Muscle of leg (tissue), 10 donors: ENCODE data around the gene SDCCAG8. TPM values are rescaled to one million over a fixed set of nuclear protein-coding genes. Genes with fewer than 3 reads are reported as not detected.

Experiments used
- DNase-seq: peaks from one replicate; pipeline ENCODE4 v3.0.0; 2013
- H3K27ac ChIP-seq: one replicate; pipeline ENCODE4 v1.5.1; 2013; ENCODE audit warnings: mild to moderate bottlenecking, low read length, control low read depth
- H3K27me3 ChIP-seq: one replicate; pipeline ENCODE4 v1.6.1; 2013; ENCODE audit warnings: low read length; ENCODE audit not compliant: control insufficient read depth, insufficient read depth
- H3K36me3 ChIP-seq: one replicate; pipeline ENCODE4 v1.6.1; 2013; ENCODE audit warnings: low read length; ENCODE audit not compliant: control insufficient read depth, insufficient read depth
- H3K4me1 ChIP-seq: one replicate; pipeline ENCODE4 v1.6.1; 2013; ENCODE audit warnings: low read length; ENCODE audit not compliant: control insufficient read depth, insufficient read depth
- H3K4me3 ChIP-seq: one replicate; pipeline ENCODE4 v1.5.1; 2013; ENCODE audit warnings: low read length, control low read depth
- H3K9me3 ChIP-seq: replicated peaks from 2 replicates; pipeline ENCODE4 v1.6.1; 2013; ENCODE audit warnings: low read depth, low read length; ENCODE audit not compliant: control insufficient read depth
- polyA plus RNA-seq, 8 donors: library from polyadenylated mRNA; unstranded; fragments of 120-200 nt; gene quantifications; one replicate each; pipeline versions ENCODE4 v1.2.1 to v1.2.3, GENCODE V29; 2013; ENCODE audit warnings: inconsistent platforms in 1 of 8, low replicate concordance in 1 of 8; ENCODE audit not compliant: insufficient read length in 8 of 8, insufficient read depth in 1 of 8
- total RNA-seq: library from RNA; stranded (reverse); fragments of 120-200 nt; gene quantifications from one replicate; pipeline ENCODE4 v1.2.4, GENCODE V29; 2013

The SDCCAG8 gene
- total and polyA plus RNA-seq, 9 donors = 19.1 to 29.9 (median 23.0) TPM

DNA sequence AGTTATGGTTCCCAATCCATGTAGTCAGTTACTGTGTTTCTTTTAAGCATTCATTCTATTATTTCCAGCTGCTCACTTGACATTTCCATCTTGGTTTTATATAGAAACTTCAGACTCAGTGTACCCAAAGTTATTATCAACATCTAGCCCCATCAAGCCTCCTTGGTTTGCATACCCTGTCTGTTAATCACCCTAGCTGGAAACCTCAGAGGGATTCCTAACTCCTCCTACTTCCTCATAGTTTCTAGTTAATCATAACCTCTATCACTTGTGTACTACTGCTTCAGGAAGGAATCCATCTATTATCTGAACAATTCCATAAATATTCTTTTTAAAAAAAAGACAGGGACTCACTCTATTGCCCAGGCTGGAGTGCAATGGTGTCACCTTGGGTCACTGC lies 293.3 kb downstream of the SDCCAG8 start:
- H3K27ac ChIP-seq = no peak overlapping the region
- H3K27me3 ChIP-seq = no peaks in the 10 kb centered on the region
- DNase-seq = no peak
- peaks cover 3% of the 10 kb centered on the region for H3K36me3 ChIP-seq
- no peaks in the 10 kb centered on the region for H3K9me3 ChIP-seq
- H3K4me1 ChIP-seq = no peaks in the 10 kb centered on the region
- no peak overlapping the region for H3K4me3 ChIP-seq

Other genes starting within 250 kb of the SDCCAG8 start
- gene CEP170, start 760 bp upstream of the SDCCAG8 start, total RNA-seq = 60.5 TPM
- 10 to 100 TPM; 44.5 to 68.5 (median 53.1) TPM for gene CEP170, start 760 bp upstream of the SDCCAG8 start, polyA plus RNA-seq